CD4-positive, alpha-beta T cell treated with Interleukin-17A for 4 hours (primary cell): ENCODE results near the gene PLBD2.

Experiments used
- DNase-seq: peaks from one replicate; pipeline ENCODE4 v3.0.0-alpha.2; 2020; ENCODE audit warnings: mixed read lengths

Gene PLBD2

DNA sequence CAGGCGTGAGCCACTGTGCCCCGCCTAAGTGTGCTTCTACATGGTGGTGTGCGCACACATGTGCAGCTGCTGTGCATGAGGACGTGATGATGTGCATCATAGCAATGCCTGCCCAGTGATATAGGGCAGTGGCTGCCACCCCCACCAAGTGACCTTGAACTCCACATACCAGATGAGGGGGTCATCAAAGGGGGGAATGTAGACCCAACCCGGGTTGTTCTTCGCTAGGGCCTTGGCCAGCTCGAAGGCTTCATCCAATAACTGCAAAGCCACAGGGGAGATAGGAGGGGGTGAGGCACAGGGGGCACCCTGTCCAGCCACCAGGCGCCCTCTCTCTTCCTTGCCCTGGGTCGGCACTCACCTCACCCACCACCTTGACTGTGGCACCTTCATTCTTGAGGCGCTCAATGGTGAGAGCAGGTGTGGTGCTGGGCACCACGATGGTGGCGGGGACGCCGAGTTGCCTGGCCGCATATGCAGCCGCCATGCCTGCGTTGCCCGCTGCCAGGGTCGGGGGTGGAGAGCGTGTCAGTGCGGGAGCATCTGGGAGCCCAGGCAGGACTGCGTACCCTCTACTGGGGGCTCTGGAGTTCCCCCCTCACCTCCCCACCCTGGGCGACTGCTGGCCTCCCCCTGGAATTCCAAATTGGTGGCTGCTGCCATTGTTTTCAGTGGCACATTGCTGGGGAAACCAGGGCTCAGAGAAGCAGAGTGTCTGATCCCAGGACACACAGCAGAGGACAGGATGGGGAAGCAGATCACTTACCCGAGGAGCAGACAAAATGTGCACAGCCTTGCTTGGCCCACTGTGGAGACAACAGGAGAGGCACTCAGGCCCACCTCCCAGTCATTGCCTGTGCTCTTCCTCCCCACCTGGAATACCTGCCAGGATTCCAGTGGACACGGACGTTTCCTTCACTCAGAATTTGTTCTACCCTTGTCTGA, 40.2 kb downstream of the PLBD2 start:
- no peak for DNase-seq

DNA sequence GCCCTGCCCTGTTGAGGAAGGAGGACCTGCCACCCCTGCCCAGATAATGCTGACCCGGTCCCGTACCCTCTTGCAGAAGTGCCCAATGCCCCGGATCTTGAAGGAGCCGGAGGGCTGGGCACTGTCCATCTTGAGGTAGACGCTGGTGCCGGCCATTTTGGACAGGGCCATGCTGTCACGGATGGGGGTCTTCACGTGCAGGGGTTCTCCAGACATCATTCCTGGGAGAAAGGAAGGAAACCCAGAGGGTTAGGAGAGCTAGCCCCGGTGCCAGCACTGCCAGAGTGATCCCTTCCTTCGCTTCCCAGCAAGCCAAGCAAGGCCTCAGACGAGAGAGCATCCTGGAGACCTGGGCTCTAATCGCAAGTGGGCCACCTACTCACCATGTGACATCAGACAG, 41.1 kb downstream of the PLBD2 start:
- no peak for DNase-seq

DNA sequence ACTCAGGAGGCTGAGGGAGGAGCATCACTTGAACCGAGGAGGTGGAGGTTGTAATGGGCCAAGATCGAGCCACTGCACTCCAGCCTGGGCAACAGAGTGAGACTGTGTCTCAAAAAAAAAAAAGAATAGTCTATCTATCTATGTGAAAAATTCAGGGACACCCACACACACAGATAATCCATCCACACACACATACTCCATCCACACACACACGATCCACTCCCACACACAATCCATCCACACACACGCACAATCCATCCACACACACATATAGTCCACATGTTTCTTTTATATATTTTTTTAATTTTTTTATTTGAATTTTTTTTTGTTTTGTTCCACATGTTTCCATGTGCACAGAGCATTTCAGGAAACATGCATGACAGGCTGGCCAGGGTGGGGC, 42.0 kb downstream of the PLBD2 start:
- no peak for DNase-seq

DNA sequence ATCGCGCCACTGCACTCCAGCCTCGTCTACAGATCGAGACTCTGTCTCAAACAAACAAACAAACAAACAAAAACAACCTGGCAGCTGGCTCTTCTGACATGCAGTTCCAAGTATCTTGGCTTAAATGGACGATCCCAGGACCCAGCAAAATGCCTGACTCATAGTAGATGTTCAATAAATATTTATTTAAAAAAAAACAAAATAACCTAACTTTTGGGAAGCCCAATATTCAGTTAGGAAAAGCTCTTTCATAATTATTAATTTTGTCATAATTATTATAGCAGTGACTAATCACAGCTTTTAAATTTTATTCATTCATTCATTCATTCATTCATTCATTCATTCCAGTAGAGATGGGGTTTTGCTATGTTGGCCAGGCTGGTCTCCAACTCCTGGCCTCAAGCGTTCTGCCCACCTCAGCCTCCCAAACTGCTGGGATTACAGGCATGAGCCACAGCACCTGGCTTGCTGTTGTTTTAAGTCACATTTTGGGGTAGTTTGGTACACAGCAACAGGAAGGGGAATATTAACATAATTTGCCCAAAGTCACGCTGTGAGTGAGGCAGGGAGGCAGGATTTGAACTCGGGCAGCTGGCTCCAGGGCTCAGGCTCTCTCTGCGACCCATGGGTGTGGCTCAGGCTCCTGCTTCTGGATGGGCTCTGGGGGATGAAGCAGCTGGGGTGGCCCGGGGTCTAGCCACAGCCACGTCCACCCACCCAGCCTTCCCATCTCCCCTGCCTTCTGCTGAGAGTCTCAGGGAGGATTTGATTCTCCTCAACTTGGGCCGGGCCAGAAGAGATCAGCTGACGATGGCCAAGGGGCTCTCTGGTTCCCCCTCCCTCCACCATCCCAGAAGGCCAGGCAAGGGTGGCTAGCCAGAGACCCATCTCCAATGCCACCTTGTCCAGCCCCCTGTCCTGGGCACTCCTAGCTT, 42.9 kb downstream of the PLBD2 start:
- no peak for DNase-seq

- no peak for DNase-seq
Observed at GRCh38 chr12:113402586-113403260, 44.3 kb downstream of the PLBD2 start.

GRCh38 chr12:113403435-113404415, 45.3 kb downstream of the PLBD2 start, which contains the start of gene SDS:
Gene SDS, minus strand, starts transcription at chr12:113403887. Its CDS starts 4,179 bp downstream, at chr12:113399708.
- DNase-seq: no peak

DNA sequence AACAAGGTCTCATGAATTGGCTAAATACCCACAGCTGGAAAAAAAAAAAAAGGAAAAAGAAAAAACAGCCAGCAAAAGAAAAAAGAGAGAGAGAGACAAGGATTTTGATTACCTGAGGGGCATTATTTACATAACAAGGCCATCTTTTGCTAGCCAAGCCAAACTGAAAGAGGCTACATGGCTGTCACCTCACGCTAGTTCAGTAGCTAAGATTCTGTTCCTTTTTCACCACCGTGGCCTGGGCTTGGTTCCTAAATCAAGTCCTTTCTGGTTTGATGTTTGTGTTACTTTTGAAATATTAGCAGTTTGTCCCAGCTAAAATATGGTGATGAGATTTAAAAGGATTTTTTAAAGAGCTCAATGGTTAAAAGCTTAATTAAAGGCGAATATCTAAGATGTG, 47.3 kb downstream of the PLBD2 start:
- DNase-seq: no peak

GRCh38 chr12:113407931-113408600, 49.7 kb downstream of the PLBD2 start:
- no peak for DNase-seq

DNA sequence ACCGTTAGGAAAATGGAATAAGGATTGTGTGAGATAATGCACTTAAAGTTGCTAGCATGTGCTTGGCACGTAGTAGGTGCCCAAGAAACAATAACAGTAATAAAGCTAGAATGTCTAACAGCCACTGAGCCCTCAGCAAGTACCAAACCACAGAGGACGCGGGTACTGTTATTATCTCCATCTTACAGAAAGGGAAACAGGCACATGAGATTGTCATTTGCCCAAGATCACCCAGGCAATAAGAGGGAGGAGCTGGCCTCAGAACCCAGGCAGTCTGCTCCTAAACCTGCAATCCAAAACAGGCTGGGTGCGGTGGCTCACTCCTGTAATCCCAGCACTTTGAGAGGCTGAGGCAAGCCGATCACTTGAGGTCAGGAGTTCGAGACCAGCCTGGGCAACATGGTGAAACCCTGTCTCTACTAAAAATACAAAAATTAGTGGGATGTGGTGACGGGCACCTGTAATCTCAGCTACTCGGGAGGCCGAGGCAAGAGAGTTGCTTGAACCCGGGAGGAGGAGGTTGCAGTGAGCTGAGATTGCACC, 50.4 kb downstream of the PLBD2 start:
- DNase-seq: no peak

- DNase-seq: no peak
Observed at GRCh38 chr12:113409462-113410124, 51.2 kb downstream of the PLBD2 start.

DNA sequence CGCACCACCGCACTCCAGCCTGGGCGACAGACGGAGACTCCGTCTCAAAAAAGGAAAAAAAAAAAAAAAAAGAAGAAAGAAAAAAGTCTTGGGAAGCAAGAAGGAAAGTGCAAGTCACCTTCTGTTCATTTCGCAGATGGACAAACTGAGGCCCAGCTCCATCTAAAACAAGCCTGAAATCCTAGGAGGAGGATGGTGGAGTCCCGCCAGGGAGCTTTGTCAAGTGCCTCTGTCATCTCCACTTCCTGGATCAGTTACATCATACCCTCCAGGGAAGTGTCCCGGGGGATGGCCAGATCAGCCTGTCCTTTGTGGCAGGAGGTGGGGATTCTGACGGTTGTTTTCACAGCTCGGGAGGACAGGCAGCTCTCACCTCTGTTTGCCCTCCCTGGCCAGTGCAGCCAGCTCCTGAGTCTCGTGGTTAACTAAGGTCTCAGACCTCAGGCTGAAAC, 55.1 kb downstream of the PLBD2 start:
- no peak for DNase-seq

DNA sequence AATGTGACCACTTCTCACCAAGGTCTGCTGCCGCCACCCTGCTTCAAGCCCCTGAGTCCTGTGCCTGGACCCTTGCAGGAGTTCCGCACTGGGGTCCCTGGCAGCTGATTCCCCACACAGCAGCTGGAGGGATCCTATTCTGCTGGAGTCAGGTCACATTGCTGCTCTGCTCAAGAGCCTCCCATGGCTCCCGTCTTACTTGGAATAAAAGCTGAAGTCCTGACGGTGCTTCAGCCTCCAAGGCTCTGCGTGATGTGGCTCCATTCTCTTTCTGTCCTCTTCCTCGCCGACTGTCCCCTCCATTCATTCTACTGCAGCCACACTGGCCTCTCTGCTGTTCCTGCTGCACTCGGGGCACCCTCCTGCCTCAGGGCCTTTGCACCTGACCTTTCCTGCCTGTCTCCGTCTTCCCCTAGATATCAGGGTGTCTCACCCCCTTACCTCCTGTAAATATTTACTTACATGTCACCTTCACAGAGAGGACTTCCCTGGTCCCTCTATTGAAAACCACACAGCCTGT, 56.2 kb downstream of the PLBD2 start:
- no peak for DNase-seq

GRCh38 chr12:113416091-113416754, 57.8 kb downstream of the PLBD2 start:
- DNase-seq: no peak

GRCh38 chr12:113418213-113418879, 60.0 kb downstream of the PLBD2 start:
- DNase-seq: no peak

DNA sequence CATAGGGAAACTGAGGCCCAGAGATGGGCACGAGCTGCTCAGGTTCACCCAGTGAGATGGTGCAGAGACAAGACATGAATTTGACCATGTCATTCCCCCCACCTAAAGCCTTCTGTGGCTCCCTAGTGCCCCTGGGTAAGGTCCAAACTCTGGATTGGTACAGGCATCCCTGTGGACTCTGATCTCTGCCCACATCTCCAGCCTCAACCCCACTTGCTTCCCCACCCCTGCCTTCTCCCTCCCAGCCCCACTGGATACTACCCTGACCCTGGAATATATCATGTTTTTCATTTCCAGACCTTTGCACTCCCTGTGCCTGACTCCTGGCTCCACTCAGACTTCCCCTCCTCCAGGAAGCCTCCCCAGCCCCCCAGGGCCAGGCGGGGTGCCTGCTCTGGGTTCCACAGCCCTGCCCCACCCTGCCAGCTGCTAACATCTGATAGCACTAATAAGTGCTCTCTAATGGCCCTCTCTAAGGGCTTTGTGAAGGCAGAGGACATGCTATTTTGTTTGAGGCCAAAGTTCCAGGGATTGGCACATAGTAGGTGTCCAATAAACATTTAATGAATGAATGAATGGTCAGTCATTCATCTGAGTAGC, 62.7 kb downstream of the PLBD2 start:
- no peak for DNase-seq

DNA sequence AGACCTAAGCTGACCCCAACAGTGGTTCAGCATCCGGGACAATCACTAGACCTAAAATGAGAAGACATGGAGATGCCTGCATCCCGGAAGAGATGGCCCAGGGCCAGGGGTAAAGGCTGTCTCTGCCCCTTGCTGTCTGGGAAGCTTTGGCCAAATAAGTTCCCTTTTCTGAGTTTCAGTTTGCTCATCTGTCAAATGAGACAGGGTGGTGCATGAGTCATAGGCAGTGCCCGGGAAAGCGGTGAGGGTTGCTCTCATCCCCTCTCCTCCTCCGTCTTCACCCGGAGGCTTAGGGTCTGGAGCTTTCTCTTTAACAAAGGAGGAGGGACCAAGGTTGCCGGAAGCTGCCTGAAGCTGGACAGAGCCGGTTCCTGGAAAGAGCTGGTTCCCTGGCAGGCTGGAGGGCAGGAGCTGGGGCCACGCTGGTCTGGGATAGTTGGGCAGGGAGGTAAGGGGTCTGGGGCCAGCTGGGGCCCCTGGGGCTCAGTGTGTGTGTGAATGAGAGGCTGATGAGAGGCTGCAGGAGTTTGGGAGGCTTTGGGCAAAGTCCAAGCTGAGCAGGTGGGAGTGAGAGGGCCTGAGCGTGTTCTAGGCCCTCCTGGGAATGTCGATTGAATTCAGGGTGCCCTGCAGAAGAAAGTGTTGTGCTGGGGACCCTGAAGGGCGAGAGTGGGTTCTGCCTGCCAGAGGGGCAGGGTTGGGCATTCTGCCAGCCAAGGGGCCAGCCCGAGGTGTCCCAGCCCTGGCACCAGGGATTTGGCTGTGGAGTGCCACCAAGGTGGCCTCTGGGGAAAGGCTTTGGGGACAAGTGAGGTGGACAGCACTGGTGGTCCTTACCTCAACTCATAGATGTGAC, 63.9 kb downstream of the PLBD2 start, which contains the start of gene SDSL:
Gene SDSL, plus strand, starts transcription at position 351 of the 856 bp plus-strand sequence. CDS start 5,603 bp downstream, outside the sequence.
- DNase-seq: no peak
